ENCODE results near the gene UBE2B. TPM values are rescaled to one million over a fixed set of nuclear protein-coding genes. Genes with fewer than 3 reads are reported as not detected.
A peak's percentile ranks its signal among the peaks of the same experiment; 100 is the strongest.

The UBE2B gene
- total and polyA plus RNA-seq, 4 donors, result 20.1 to 91.6 (median 31.0) TPM

DNA sequence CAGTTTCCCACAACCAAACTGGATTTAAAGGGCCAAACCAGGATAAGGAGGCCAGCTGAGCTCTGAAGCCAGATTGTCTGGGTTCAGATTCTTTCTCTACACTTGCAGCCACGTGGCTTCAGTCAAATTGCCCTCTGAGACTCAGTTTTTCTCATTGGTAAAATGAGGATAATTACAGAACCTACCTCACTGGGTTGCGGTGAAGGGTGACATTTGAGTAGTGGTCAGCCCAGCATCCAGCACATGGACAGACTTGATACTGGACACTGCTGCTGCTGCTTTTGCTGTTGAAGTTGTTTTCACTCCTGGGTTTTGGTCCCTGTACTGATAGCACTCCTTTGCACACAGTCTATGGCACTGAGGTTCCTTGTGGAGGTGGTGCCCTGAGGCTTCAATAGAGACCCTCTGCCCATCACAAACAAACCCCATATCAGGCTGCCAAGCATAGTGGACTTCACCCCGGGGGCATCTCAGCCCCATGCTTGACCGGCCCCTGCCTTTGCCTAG lies 66.0 kb downstream of the UBE2B start:
- no peak for TF ChIP-seq ATF3 (IDR thresholded peaks at IDR 0.05)
- TF ChIP-seq, protein P1, sequence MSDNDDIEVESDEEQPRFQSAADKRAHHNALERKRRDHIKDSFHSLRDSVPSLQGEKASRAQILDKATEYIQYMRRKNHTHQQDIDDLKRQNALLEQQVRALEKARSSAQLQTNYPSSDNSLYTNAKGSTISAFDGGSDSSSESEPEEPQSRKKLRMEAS (IDR thresholded peaks at IDR 0.05), result peak; percentile 1
- H3K36me3 ChIP-seq (ENCODE audit: control insufficient read depth in 4 of 4, insufficient read depth in 3 of 4, low read depth in 1 of 4, low read length in 3 of 4), result no peaks in the 10 kb centered on the region
- H3K27ac ChIP-seq (ENCODE audit: low read depth in 1 of 2, low read length in 2 of 2), result peak overlapping the region; percentile 29 to 46
- H3K9ac ChIP-seq (ENCODE audit: low read depth in 1 of 2, low read length in 2 of 2), result no peak overlapping the region
- no peak for DNase-seq (ENCODE audit: low spot score)
- WGBS, result 82% methylated on average over 4 of the region's 4 CpGs
- H3K4me3 ChIP-seq (ENCODE audit: low read depth in 1 of 3, low read length in 3 of 3), result no peak overlapping the region
- H3K9me3 ChIP-seq (ENCODE audit: control insufficient read depth in 4 of 4, low read length in 3 of 4), result no peaks in the 10 kb centered on the region
- no peaks in the 10 kb centered on the region for H3K27me3 ChIP-seq (ENCODE audit: control insufficient read depth in 4 of 4, insufficient read depth in 4 of 4, low read length in 3 of 4)
- peaks cover 11 to 45% (median 34%) of the 10 kb centered on the region in 4 donors for H3K4me1 ChIP-seq (ENCODE audit: control insufficient read depth in 4 of 4, insufficient read depth in 4 of 4, low read length in 3 of 4)

- 68% methylated on average over 7 of the region's 7 CpGs for WGBS
- no peak for TF ChIP-seq YY1 (IDR thresholded peaks at IDR 0.05)
- TF ChIP-seq ATF3 (IDR thresholded peaks at IDR 0.05), result no peak
- TF ChIP-seq TAF1 (conservative IDR thresholded peaks at IDR 0.05), result no peak
- TF ChIP-seq, protein P1 (IDR thresholded peaks at IDR 0.05), result no peak
- no peak for TF ChIP-seq JUND (IDR thresholded peaks at IDR 0.05)
- no peak for TF ChIP-seq FOXA2 (IDR thresholded peaks at IDR 0.05)
- TF ChIP-seq HNF4G (IDR thresholded peaks at IDR 0.05), result no peak
- no peak for TF ChIP-seq GABPA (IDR thresholded peaks at IDR 0.05 in 1 of 2, conservative IDR thresholded peaks at IDR 0.05 in 1 of 2)
- no peak for TF ChIP-seq HNF4A (conservative IDR thresholded peaks at IDR 0.05)
- TF ChIP-seq EGR1 (IDR thresholded peaks at IDR 0.05; ENCODE audit: low read depth in 2 of 2), result no peak
- TF ChIP-seq CTCF (IDR thresholded peaks at IDR 0.05; ENCODE audit: low read depth, low read length, missing input control), result no peak
- no peak for TF ChIP-seq FOXA1 (IDR thresholded peaks at IDR 0.05)
- TF ChIP-seq ZBTB33 (IDR thresholded peaks at IDR 0.05), result no peak
- TF ChIP-seq RAD21 (IDR thresholded peaks at IDR 0.05), result no peak
- no peak for TF ChIP-seq SP1 (IDR thresholded peaks at IDR 0.05)
- no peak for TF ChIP-seq NR2F2 (IDR thresholded peaks at IDR 0.05)
- TF ChIP-seq, protein P2, sequence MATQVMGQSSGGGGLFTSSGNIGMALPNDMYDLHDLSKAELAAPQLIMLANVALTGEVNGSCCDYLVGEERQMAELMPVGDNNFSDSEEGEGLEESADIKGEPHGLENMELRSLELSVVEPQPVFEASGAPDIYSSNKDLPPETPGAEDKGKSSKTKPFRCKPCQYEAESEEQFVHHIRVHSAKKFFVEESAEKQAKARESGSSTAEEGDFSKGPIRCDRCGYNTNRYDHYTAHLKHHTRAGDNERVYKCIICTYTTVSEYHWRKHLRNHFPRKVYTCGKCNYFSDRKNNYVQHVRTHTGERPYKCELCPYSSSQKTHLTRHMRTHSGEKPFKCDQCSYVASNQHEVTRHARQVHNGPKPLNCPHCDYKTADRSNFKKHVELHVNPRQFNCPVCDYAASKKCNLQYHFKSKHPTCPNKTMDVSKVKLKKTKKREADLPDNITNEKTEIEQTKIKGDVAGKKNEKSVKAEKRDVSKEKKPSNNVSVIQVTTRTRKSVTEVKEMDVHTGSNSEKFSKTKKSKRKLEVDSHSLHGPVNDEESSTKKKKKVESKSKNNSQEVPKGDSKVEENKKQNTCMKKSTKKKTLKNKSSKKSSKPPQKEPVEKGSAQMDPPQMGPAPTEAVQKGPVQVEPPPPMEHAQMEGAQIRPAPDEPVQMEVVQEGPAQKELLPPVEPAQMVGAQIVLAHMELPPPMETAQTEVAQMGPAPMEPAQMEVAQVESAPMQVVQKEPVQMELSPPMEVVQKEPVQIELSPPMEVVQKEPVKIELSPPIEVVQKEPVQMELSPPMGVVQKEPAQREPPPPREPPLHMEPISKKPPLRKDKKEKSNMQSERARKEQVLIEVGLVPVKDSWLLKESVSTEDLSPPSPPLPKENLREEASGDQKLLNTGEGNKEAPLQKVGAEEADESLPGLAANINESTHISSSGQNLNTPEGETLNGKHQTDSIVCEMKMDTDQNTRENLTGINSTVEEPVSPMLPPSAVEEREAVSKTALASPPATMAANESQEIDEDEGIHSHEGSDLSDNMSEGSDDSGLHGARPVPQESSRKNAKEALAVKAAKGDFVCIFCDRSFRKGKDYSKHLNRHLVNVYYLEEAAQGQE (IDR thresholded peaks at IDR 0.05), result no peak
- TF ChIP-seq RXRA (IDR thresholded peaks at IDR 0.05), result no peak
- H3K4me1 ChIP-seq (ENCODE audit: control insufficient read depth in 4 of 4, insufficient read depth in 4 of 4, low read length in 3 of 4), result peaks cover 11 to 39% (median 31%) of the 10 kb centered on the region in 4 donors
- no peak for DNase-seq (ENCODE audit: low spot score)
- no peak overlapping the region for H3K4me3 ChIP-seq (ENCODE audit: low read depth in 1 of 3, low read length in 3 of 3)
- H3K27me3 ChIP-seq (ENCODE audit: control insufficient read depth in 4 of 4, insufficient read depth in 4 of 4, low read length in 3 of 4), result no peaks in the 10 kb centered on the region
- no peaks in the 10 kb centered on the region for H3K9me3 ChIP-seq (ENCODE audit: control insufficient read depth in 4 of 4, low read length in 3 of 4)
- H3K27ac ChIP-seq (ENCODE audit: low read depth in 1 of 2, low read length in 2 of 2), result peak overlapping the region in 1 of 2 donors; percentile 14
- H3K36me3 ChIP-seq (ENCODE audit: control insufficient read depth in 4 of 4, insufficient read depth in 3 of 4, low read depth in 1 of 4, low read length in 3 of 4), result no peaks in the 10 kb centered on the region
- no peak overlapping the region for H3K9ac ChIP-seq (ENCODE audit: low read depth in 1 of 2, low read length in 2 of 2)
Observed at GRCh38 chr5:134437847-134438581, 66.6 kb downstream of the UBE2B start.
